HEK293 (cell line): ENCODE results near the gene CD300LG.

Experiments used
- CTCF ChIA-PET: fragments of 350-600 bp; formaldehyde crosslinking; extraction: SDS; loops from one replicate; lab custom pipeline; 2021; ENCODE audit warnings: antibody characterized with exemption; lab: Yijun Ruan, JAX
- POLR2A ChIA-PET: fragments of 300-600 bp; formaldehyde crosslinking; extraction: SDS; loops from one replicate; lab custom pipeline; 2020; ENCODE audit warnings: antibody characterized with exemption, inconsistent platforms; lab: Yijun Ruan, JAX
- H3K27ac ChIP-seq: fragments of 200-500 bp; sonication (Bioruptor generic); 2 replicates; pipeline ENCODE4 v1.5.1; 2014; ENCODE audit warnings: low read depth, low read length, control low read depth, inconsistent platforms; ENCODE audit errors: extremely low read depth
- H3K36me3 ChIP-seq, 2 experiments: fragments of 200-500 bp in 1 of 2; sonication (Bioruptor generic) in 1 of 2; 1 replicate in 1 of 2; 2 replicates in 1 of 2; pipeline ENCODE4 v1.5.1; 2014 to 2017; ENCODE audit warnings: inconsistent platforms in 2 of 2, low read length in 2 of 2; ENCODE audit not compliant: control insufficient read depth in 2 of 2, insufficient read depth in 1 of 2
- H3K4me1 ChIP-seq: fragments of 200-500 bp; sonication (Bioruptor generic); 2 replicates; pipeline ENCODE4 v1.5.1; 2014; ENCODE audit warnings: mild to moderate bottlenecking, low read length, inconsistent platforms; ENCODE audit not compliant: control insufficient read depth, insufficient read depth
- H3K4me3 ChIP-seq: 2 replicates; pipeline ENCODE4 v1.5.1; 2011; ENCODE audit warnings: low read depth, mild to moderate bottlenecking, control low read depth, low read length, moderate library complexity
- H3K9me3 ChIP-seq: fragments of 200-500 bp; sonication (Bioruptor generic); 2 replicates; pipeline ENCODE4 v1.5.1; 2014; ENCODE audit warnings: low read depth, low read length, inconsistent platforms; ENCODE audit not compliant: control insufficient read depth, insufficient read depth
- ELK4 ChIP-seq: IDR thresholded peaks from 2 replicates; pipeline ENCODE4 v1.6.1; 2011; ENCODE audit warnings: mild to moderate bottlenecking, low read depth, low read length, borderline replicate concordance
- GLIS1 ChIP-seq: fragments of 450-650 bp; formaldehyde crosslinking; IDR thresholded peaks from 2 replicates; pipeline ENCODE4 v1.5.1; 2016; ENCODE audit warnings: missing biosample characterization, missing genetic modification characterization
- GLIS2 ChIP-seq: fragments of 450-650 bp; formaldehyde crosslinking; IDR thresholded peaks from 2 replicates; pipeline ENCODE4 v1.5.1; 2016; ENCODE audit warnings: missing biosample characterization, missing genetic modification characterization
- RBAK ChIP-seq: fragments of 450-650 bp; formaldehyde crosslinking; IDR thresholded peaks from 2 replicates; pipeline ENCODE4 v1.5.1; 2016; ENCODE audit warnings: missing biosample characterization, missing genetic modification characterization
- REST ChIP-seq: fragments of 450-650 bp; formaldehyde crosslinking; IDR thresholded peaks from 2 replicates; pipeline ENCODE4 v1.5.1; 2016; ENCODE audit warnings: missing biosample characterization, missing genetic modification characterization
- SCRT1 ChIP-seq: fragments of 450-650 bp; formaldehyde crosslinking; IDR thresholded peaks from 2 replicates; pipeline ENCODE4 v1.5.1; 2016; ENCODE audit warnings: missing biosample characterization, missing genetic modification characterization, borderline replicate concordance
- SP2 ChIP-seq: fragments of 450-650 bp; formaldehyde crosslinking; IDR thresholded peaks from 2 replicates; pipeline ENCODE4 v1.5.1; 2016; ENCODE audit warnings: missing biosample characterization, missing genetic modification characterization
- TSHZ1 ChIP-seq: fragments of 450-650 bp; formaldehyde crosslinking; IDR thresholded peaks from 2 replicates; pipeline ENCODE4 v1.5.1; 2016; ENCODE audit warnings: missing biosample characterization, missing genetic modification characterization, borderline replicate concordance
- ZFHX2 ChIP-seq: fragments of 450-650 bp; formaldehyde crosslinking; conservative IDR thresholded peaks from 2 replicates; pipeline ENCODE4 v1.5.1; 2016; ENCODE audit warnings: missing biosample characterization, missing genetic modification characterization
- ZFP41 ChIP-seq: fragments of 450-650 bp; formaldehyde crosslinking; IDR thresholded peaks from 2 replicates; pipeline ENCODE4 v1.5.1; 2016; ENCODE audit warnings: missing biosample characterization, missing genetic modification characterization, borderline replicate concordance
- ZFP69B ChIP-seq: fragments of 450-650 bp; formaldehyde crosslinking; IDR thresholded peaks from 2 replicates; pipeline ENCODE4 v1.5.1; 2016; ENCODE audit warnings: missing biosample characterization, missing genetic modification characterization
- ZIC2 ChIP-seq: fragments of 450-650 bp; formaldehyde crosslinking; IDR thresholded peaks from 2 replicates; pipeline ENCODE4 v1.5.1; 2016; ENCODE audit warnings: missing biosample characterization, missing genetic modification characterization
- ZNF169 ChIP-seq: fragments of 450-650 bp; formaldehyde crosslinking; IDR thresholded peaks from 2 replicates; pipeline ENCODE4 v1.5.1; 2016; ENCODE audit warnings: missing biosample characterization, missing genetic modification characterization
- ZNF19 ChIP-seq: fragments of 450-650 bp; formaldehyde crosslinking; IDR thresholded peaks from 2 replicates; pipeline ENCODE4; 2016; ENCODE audit warnings: missing biosample characterization, missing genetic modification characterization, low read depth
- ZNF211 ChIP-seq: fragments of 450-650 bp; formaldehyde crosslinking; IDR thresholded peaks from 2 replicates; pipeline ENCODE4 v1.5.1; 2016; ENCODE audit warnings: low read depth, missing biosample characterization, missing genetic modification characterization
- ZNF223 ChIP-seq: fragments of 450-650 bp; formaldehyde crosslinking; IDR thresholded peaks from 2 replicates; pipeline ENCODE4 v1.5.1; 2016; ENCODE audit warnings: missing biosample characterization, missing genetic modification characterization
- ZNF362 ChIP-seq: fragments of 450-650 bp; formaldehyde crosslinking; IDR thresholded peaks from 2 replicates; pipeline ENCODE4 v1.5.1; 2016; ENCODE audit warnings: missing biosample characterization, missing genetic modification characterization
- ZNF404 ChIP-seq: fragments of 450-650 bp; formaldehyde crosslinking; IDR thresholded peaks from 2 replicates; pipeline ENCODE4 v1.5.1; 2017; ENCODE audit warnings: missing biosample characterization, missing genetic modification characterization
- ZNF514 ChIP-seq: fragments of 450-650 bp; formaldehyde crosslinking; IDR thresholded peaks from 2 replicates; pipeline ENCODE4 v1.5.1; 2016; ENCODE audit warnings: missing biosample characterization, missing genetic modification characterization
- ZNF585B ChIP-seq: fragments of 450-650 bp; formaldehyde crosslinking; IDR thresholded peaks from 2 replicates; pipeline ENCODE4 v1.5.1; 2016; ENCODE audit warnings: missing biosample characterization, missing genetic modification characterization
- ZNF621 ChIP-seq: fragments of 450-650 bp; formaldehyde crosslinking; IDR thresholded peaks from 2 replicates; pipeline ENCODE4 v1.5.1; 2017; ENCODE audit warnings: missing biosample characterization, missing genetic modification characterization
- ZNF645 ChIP-seq: fragments of 450-650 bp; formaldehyde crosslinking; IDR thresholded peaks from 2 replicates; pipeline ENCODE4; 2016; ENCODE audit warnings: missing biosample characterization, missing genetic modification characterization
- ZNF692 ChIP-seq: fragments of 450-650 bp; formaldehyde crosslinking; IDR thresholded peaks from 2 replicates; pipeline ENCODE4 v1.5.1; 2016; ENCODE audit warnings: missing biosample characterization, missing genetic modification characterization
- ZNF830 ChIP-seq: fragments of 450-650 bp; IDR thresholded peaks from 2 replicates; pipeline ENCODE4 v1.5.0; 2018; ENCODE audit warnings: missing biosample characterization, missing genetic modification characterization, low read depth, mild to moderate bottlenecking, moderate library complexity
- ZSCAN4 ChIP-seq: fragments of 450-650 bp; formaldehyde crosslinking; IDR thresholded peaks from 2 replicates; pipeline ENCODE4 v1.5.1; 2017; ENCODE audit warnings: missing biosample characterization, missing genetic modification characterization

CD300LG gene

GRCh38 chr17:43905400-43905984 lies 58.5 kb downstream of the CD300LG start:
- no peak overlapping the region for H3K27ac ChIP-seq
- CTCF ChIA-PET: interaction anchor here (0.6 to 4.4 kb wide), 3 partner anchors 27 to 94 kb away, joined by 3 to 22 read pairs (median 3); no protein-coding TSS in a partner anchor
- no peaks in the 10 kb centered on the region for H3K9me3 ChIP-seq
- H3K36me3 ChIP-seq: no peaks in the 10 kb centered on the region
- POLR2A ChIA-PET: interaction anchor here (0.5 to 0.6 kb wide), 2 partner anchors 12 to 259 kb away, joined by 3 to 6 read pairs; no protein-coding TSS in a partner anchor
- H3K4me3 ChIP-seq: no peak overlapping the region
- H3K4me1 ChIP-seq: peaks cover 19% of the 10 kb centered on the region; the same call in 1 of the 2 replicates
- TF ChIP-seq ZNF169 (tag by site-specific recombination): no peak
- no peak for TF ChIP-seq RBAK
- no peak for TF ChIP-seq ELK4
- TF ChIP-seq ZNF621 (tag by site-specific recombination): no peak
- TF ChIP-seq ZNF362 (tag by site-specific recombination): no peak
- no peak for TF ChIP-seq ZFP69B (tag by site-specific recombination)
- peak; percentile 87 for TF ChIP-seq GLIS1
- TF ChIP-seq ZIC2 (tag by site-specific recombination): peak; percentile 86
- TF ChIP-seq ZFHX2 (tag by site-specific recombination): 0 out of 2 replicates have a peak, but pooled peaks have one; percentile 19
- TF ChIP-seq ZNF514 (tag by site-specific recombination): no peak
- no peak for TF ChIP-seq ZNF404 (tag by site-specific recombination)
- no peak for TF ChIP-seq TSHZ1
- TF ChIP-seq ZNF585B: no peak
- no peak for TF ChIP-seq SCRT1 (tag by site-specific recombination)
- TF ChIP-seq SP2 (tag by site-specific recombination): no peak
- TF ChIP-seq ZFP41 (tag by site-specific recombination): no peak
- TF ChIP-seq ZNF645 (tag by site-specific recombination): no peak
- no peak for TF ChIP-seq ZNF692 (tag by site-specific recombination)
- no peak for TF ChIP-seq ZNF830
- no peak for TF ChIP-seq ZNF223 (tag by site-specific recombination)
- TF ChIP-seq GLIS2 (tag by site-specific recombination): peak; percentile 50
- TF ChIP-seq REST (tag by site-specific recombination): no peak
- no peak for TF ChIP-seq ZNF211 (tag by site-specific recombination)
- TF ChIP-seq ZSCAN4 (tag by site-specific recombination): no peak
- TF ChIP-seq ZNF19 (tag by site-specific recombination): no peak
